WTC11 (cell line): ENCODE results near the gene SYNJ2. TPM values are rescaled to one million over a fixed set of nuclear protein-coding genes. Genes with fewer than 3 reads are reported as not detected.

Experiments
- ATAC-seq: fragments of 200-7000 bp; cut with Tn5 transposase; 2 replicates; pipeline ENCODE4 v1.10.0; 2021; ENCODE audit warnings: mild to moderate bottlenecking, moderate library complexity
- CTCF ChIA-PET: fragments of 300-600 bp; sonication (Branson Sonifier 250); formaldehyde crosslinking; loops from one replicate; lab custom pipeline; 2021; ENCODE audit warnings: antibody characterized with exemption; lab: Charles Lee
- POLR2A ChIA-PET: fragments of 350-600 bp; sonication (Branson Sonifier 250); formaldehyde crosslinking; loops from one replicate; lab custom pipeline; 2021; ENCODE audit warnings: antibody characterized with exemption; lab: Charles Lee
- DNase-seq: peaks from one replicate; pipeline ENCODE4 v3.0.0; 2021; ENCODE audit warnings: low spot score
- H3K27ac Mint-ChIP-seq: 2 replicates; pipeline ENCODE4 v1.8.0; 2021; ENCODE audit warnings: mixed read lengths
- H3K27me3 Mint-ChIP-seq: 2 replicates; pipeline ENCODE4 v1.8.0; 2021; ENCODE audit warnings: low read depth, mild to moderate bottlenecking, moderate library complexity, mixed read lengths
- H3K36me3 Mint-ChIP-seq: 2 replicates; pipeline ENCODE4 v1.8.0; 2021; ENCODE audit warnings: mixed read lengths
- H3K4me1 Mint-ChIP-seq: 2 replicates; pipeline ENCODE4 v1.8.0; 2022; ENCODE audit warnings: mixed read lengths
- H3K4me3 Mint-ChIP-seq: 2 replicates; pipeline ENCODE4 v1.8.0; 2021; ENCODE audit warnings: mild to moderate bottlenecking, moderate library complexity, mixed read lengths
- H3K9me3 Mint-ChIP-seq: 2 replicates; pipeline ENCODE4 v1.8.0; 2021; ENCODE audit warnings: mixed read lengths
- CBFB ChIP-seq: sonication (generic); formaldehyde crosslinking; IDR thresholded peaks from 2 replicates; pipeline ENCODE4 v1.8.1; 2022; ENCODE audit warnings: mild to moderate bottlenecking, low read depth, missing genetic modification reagents
- NFYB ChIP-seq: sonication (generic); formaldehyde crosslinking; conservative IDR thresholded peaks from 2 replicates; pipeline ENCODE4 v1.8.0; 2022; ENCODE audit warnings: low read depth, missing genetic modification reagents
- NR2C2 ChIP-seq: sonication (generic); formaldehyde crosslinking; IDR thresholded peaks from 2 replicates; pipeline ENCODE4 v1.8.0; 2022; ENCODE audit warnings: mild to moderate bottlenecking, missing genetic modification reagents
- ZNF317 ChIP-seq: sonication (generic); formaldehyde crosslinking; IDR thresholded peaks from 2 replicates; pipeline ENCODE4 v1.8.1; 2023; ENCODE audit warnings: low read depth, mild to moderate bottlenecking, moderate library complexity, missing genetic modification reagents, borderline replicate concordance
- total RNA-seq: library from RNA; stranded (reverse); gene quantifications from 3 replicates; pipeline ENCODE4 v1.2.3, GENCODE V29; 2021
- TF ChIP-seq, protein P1 (sequence below): fragments of 250-450 bp; sonication (Bioruptor Pico); IDR thresholded peaks from 2 replicates; pipeline ENCODE4 v1.9.0; 2021; ENCODE audit warnings: mild to moderate bottlenecking
- TF ChIP-seq, protein P2 (sequence below): sonication (generic); formaldehyde crosslinking; IDR thresholded peaks from 2 replicates; pipeline ENCODE4 v1.8.1; 2022; ENCODE audit warnings: low read depth, mild to moderate bottlenecking, moderate library complexity, missing genetic modification reagents, borderline replicate concordance
- TF ChIP-seq, protein P3 (sequence below): fragments of 250-450 bp; sonication (Bioruptor Pico); conservative IDR thresholded peaks from 2 replicates; pipeline ENCODE4 v1.9.0; 2021; ENCODE audit warnings: mild to moderate bottlenecking
- TF ChIP-seq, protein P4 (sequence below): sonication (generic); formaldehyde crosslinking; IDR thresholded peaks from 2 replicates; pipeline ENCODE4 v1.8.0; 2022; ENCODE audit warnings: mild to moderate bottlenecking, missing genetic modification reagents
- TF ChIP-seq, protein P5 (sequence below): sonication (generic); formaldehyde crosslinking; IDR thresholded peaks from 2 replicates; pipeline ENCODE4 v1.8.0; 2023; ENCODE audit warnings: missing genetic modification reagents, mild to moderate bottlenecking, borderline replicate concordance

The SYNJ2 gene
- total RNA-seq, 1 experiment from 2014 or later = 15.3 TPM

DNA sequence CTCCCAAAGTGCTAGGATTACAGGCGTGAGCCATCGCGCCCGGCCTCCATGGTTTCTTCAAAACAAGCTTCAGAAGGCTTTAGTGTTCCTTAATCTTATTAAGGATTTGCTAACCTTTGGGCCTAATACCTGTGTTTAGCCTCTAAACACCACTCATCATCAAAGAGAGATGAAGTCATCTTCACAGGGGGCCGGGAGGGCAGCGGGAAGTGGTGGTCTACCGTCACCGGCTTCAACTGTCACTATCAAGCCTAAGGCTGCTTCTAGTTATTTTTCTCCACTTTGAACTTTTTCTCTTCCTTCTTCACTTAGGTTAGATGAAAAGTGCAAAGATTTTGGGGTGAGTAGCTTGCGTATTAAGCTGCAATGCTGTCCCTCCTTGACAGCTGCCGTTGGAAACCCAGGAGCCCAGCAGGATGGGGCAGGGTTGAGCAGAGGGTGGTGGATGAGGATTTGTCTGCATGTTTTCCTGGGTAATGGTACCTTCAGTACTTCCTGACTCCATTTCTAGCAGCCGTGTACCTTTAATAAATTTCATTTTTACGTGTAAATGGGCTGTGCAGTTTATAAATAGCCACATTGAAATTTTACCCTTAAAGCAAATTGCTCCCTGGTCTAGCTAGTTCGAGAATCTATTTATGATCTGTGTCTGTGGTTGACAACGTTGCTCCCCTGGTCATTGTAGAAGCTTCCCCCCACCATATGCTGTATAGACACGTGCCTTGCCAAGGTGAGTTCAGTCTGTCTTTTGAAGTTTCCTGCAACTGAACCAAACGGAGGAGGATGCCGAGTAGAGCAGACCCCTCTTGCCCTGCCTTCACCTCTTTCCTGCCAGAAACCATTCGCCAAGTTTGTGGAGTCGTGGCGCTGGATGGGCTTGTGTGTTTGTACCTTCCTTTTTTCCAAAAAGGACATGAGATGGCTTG lies 64.8 kb downstream of the SYNJ2 start (continued):
- TF ChIP-seq, protein P1, sequence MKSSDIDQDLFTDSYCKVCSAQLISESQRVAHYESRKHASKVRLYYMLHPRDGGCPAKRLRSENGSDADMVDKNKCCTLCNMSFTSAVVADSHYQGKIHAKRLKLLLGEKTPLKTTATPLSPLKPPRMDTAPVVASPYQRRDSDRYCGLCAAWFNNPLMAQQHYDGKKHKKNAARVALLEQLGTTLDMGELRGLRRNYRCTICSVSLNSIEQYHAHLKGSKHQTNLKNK (CRISPR knock-in tag) = no peak
- TF ChIP-seq NR2C2 (CRISPR knock-in tag) = no peak
- TF ChIP-seq ZNF317 (CRISPR knock-in tag) = no peak
- TF ChIP-seq, protein P2, sequence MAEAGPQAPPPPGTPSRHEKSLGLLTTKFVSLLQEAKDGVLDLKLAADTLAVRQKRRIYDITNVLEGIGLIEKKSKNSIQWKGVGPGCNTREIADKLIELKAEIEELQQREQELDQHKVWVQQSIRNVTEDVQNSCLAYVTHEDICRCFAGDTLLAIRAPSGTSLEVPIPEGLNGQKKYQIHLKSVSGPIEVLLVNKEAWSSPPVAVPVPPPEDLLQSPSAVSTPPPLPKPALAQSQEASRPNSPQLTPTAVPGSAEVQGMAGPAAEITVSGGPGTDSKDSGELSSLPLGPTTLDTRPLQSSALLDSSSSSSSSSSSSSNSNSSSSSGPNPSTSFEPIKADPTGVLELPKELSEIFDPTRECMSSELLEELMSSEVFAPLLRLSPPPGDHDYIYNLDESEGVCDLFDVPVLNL (CRISPR knock-in tag) = no peak
- no peak for TF ChIP-seq CBFB (CRISPR knock-in tag)
- TF ChIP-seq, protein P3, sequence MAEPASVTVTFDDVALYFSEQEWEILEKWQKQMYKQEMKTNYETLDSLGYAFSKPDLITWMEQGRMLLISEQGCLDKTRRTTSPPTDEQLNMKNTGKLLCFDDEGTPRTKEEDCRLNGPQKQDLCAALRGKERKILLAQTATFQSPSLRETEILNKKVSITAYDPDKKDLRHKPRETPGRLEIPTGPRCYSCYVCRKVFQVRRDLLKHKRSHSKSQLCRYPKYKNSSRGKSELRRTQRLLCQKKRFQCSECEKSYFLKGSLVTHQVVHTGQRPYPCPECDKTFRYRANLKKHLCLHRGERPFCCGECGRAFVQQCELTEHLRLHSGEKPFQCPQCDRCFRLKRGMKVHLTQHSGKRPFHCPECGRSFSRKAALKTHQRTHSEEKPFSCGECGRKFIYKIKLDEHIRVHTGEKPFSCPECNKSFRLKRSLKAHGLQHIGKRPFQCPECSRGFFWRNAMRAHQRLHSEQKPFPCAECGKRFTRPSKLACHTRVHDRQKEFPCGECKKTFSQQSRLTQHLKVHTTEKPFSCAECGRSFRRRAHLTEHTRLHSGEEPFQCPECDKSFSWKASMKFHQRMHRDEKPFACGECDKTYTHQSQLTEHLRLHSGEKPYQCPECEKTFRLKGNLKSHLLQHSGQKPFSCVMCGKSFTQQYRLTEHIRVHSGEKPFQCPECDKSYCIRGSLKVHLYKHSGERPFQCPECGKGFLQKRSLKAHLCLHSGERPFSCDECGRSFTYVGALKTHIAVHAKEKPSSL (CRISPR knock-in tag) = no peak

DNA sequence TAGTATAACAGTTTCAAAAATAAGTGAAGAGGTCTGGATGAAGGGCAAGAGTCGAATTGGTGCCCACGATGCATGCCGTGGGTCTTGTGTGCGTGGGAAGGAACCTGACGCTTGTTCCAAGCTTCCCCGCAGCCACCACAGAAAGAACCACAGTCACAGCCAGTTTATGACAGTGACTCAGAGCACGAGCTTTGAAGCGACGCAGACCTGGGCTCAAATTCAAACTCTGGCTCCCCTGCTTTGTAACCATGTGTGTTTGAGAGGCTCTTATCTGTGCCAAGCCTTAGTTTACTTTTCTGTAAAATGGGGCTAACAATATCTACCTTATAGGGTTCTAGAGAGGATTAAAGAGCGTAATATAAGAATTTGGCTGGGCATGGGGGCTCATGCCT lies 65.5 kb downstream of the SYNJ2 start:
- Mint-ChIP-seq H3K27ac (no peak overlapping the region), H3K9me3 (no peaks in the 10 kb centered on the region)

More for the DNA sequence above, 65.5 kb downstream of the SYNJ2 start:
- no peak overlapping the region for H3K4me3 Mint-ChIP-seq
- TF ChIP-seq NFYB (CRISPR knock-in tag) = no peak
- TF ChIP-seq, protein P4, sequence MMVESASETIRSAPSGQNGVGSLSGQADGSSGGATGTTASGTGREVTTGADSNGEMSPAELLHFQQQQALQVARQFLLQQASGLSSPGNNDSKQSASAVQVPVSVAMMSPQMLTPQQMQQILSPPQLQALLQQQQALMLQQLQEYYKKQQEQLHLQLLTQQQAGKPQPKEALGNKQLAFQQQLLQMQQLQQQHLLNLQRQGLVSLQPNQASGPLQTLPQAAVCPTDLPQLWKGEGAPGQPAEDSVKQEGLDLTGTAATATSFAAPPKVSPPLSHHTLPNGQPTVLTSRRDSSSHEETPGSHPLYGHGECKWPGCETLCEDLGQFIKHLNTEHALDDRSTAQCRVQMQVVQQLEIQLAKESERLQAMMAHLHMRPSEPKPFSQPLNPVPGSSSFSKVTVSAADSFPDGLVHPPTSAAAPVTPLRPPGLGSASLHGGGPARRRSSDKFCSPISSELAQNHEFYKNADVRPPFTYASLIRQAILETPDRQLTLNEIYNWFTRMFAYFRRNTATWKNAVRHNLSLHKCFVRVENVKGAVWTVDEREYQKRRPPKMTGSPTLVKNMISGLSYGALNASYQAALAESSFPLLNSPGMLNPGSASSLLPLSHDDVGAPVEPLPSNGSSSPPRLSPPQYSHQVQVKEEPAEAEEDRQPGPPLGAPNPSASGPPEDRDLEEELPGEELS (CRISPR knock-in tag) = no peak
- TF ChIP-seq, protein P5, sequence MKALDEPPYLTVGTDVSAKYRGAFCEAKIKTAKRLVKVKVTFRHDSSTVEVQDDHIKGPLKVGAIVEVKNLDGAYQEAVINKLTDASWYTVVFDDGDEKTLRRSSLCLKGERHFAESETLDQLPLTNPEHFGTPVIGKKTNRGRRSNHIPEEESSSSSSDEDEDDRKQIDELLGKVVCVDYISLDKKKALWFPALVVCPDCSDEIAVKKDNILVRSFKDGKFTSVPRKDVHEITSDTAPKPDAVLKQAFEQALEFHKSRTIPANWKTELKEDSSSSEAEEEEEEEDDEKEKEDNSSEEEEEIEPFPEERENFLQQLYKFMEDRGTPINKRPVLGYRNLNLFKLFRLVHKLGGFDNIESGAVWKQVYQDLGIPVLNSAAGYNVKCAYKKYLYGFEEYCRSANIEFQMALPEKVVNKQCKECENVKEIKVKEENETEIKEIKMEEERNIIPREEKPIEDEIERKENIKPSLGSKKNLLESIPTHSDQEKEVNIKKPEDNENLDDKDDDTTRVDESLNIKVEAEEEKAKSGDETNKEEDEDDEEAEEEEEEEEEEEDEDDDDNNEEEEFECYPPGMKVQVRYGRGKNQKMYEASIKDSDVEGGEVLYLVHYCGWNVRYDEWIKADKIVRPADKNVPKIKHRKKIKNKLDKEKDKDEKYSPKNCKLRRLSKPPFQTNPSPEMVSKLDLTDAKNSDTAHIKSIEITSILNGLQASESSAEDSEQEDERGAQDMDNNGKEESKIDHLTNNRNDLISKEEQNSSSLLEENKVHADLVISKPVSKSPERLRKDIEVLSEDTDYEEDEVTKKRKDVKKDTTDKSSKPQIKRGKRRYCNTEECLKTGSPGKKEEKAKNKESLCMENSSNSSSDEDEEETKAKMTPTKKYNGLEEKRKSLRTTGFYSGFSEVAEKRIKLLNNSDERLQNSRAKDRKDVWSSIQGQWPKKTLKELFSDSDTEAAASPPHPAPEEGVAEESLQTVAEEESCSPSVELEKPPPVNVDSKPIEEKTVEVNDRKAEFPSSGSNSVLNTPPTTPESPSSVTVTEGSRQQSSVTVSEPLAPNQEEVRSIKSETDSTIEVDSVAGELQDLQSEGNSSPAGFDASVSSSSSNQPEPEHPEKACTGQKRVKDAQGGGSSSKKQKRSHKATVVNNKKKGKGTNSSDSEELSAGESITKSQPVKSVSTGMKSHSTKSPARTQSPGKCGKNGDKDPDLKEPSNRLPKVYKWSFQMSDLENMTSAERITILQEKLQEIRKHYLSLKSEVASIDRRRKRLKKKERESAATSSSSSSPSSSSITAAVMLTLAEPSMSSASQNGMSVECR (CRISPR knock-in tag) = no peak
- TF ChIP-seq, all 79 proteins: peak for 0
- ATAC-seq (no peak), DNase-seq (no peak)
- no peaks in the 10 kb centered on the region for H3K27me3 Mint-ChIP-seq
- H3K4me1 Mint-ChIP-seq = peaks cover 8% of the 10 kb centered on the region
- H3K36me3 Mint-ChIP-seq = peaks cover 4% of the 10 kb centered on the region
- POLR2A ChIA-PET = no interaction called here
- CTCF ChIA-PET = no interaction called here
